Measurements from ENCODE around the gene SNRPD2. TPM values are rescaled to one million over a fixed set of nuclear protein-coding genes. Genes with fewer than 3 reads are reported as not detected.

SNRPD2 gene
- total RNA-seq, 1 donor from 2014 or later: 507 TPM

- H3K36me3 Mint-ChIP-seq (ENCODE audit: low read depth): peaks cover 3% of the 10 kb centered on the region
- peak overlapping the region; percentile 78 for H3K4me3 Mint-ChIP-seq
- CTCF ChIA-PET: interaction anchor here (1.0 to 1.3 kb wide), 3 partner anchors 28 to 206 kb away, joined by 3 to 4 read pairs (median 3); partner anchors contain the start of gene OPA3
- peaks cover 3% of the 10 kb centered on the region for H3K27me3 Mint-ChIP-seq
- no peak overlapping the region for H3K27ac Mint-ChIP-seq
- H3K4me1 Mint-ChIP-seq: peaks cover 39% of the 10 kb centered on the region
- H3K9me3 Mint-ChIP-seq: no peaks in the 10 kb centered on the region
- ATAC-seq (ENCODE audit: low read depth): peak; percentile 50
- TF ChIP-seq CTCF (IDR thresholded peaks at IDR 0.05): no peak
- intact Hi-C loops (cut with micrococcal nuclease): loop anchor here (10.0 kb wide), 2 partner anchors 241 to 891 kb away; partner anchors contain the start of genes POLR1G and PPP1R13L
- POLR2A ChIA-PET: interaction anchor here (0.6 to 1.6 kb wide), 11 partner anchors 11 to 167 kb away, joined by 3 to 10 read pairs (median 5); partner anchors contain the start of genes GIPR, OPA3 and QPCTL
- peak; percentile 64 for DNase-seq
Observed at GRCh38 chr19:45645631-45646344, 46.0 kb downstream of the SNRPD2 start.

GRCh38 chr19:45645068-45645630, 46.6 kb downstream of the SNRPD2 start:
- Mint-ChIP-seq H3K27ac (no peak overlapping the region), H3K36me3 (ENCODE audit: low read depth) (peaks cover 3% of the 10 kb centered on the region), H3K9me3 (no peaks in the 10 kb centered on the region), H3K4me3 (peak overlapping the region; percentile 78), H3K27me3 (peaks cover under 1% of the 10 kb centered on the region), H3K4me1 (peaks cover 40% of the 10 kb centered on the region)
- DNase-seq (peak; percentile 29), ATAC-seq (ENCODE audit: low read depth) (no peak)
- TF ChIP-seq CTCF (IDR thresholded peaks at IDR 0.05): no peak
- ChIA-PET POLR2A (interaction anchor here (0.7 to 1.6 kb wide), 8 partner anchors 11 to 167 kb away, joined by 3 to 10 read pairs (median 5); partner anchors contain the start of genes OPA3 and QPCTL), CTCF (interaction anchor here (1.0 to 1.3 kb wide), 2 partner anchors 60 to 206 kb away, joined by 3 to 4 read pairs; partner anchors contain the start of gene OPA3)
- intact Hi-C loops (cut with micrococcal nuclease): loop anchor here (10.0 kb wide), 2 partner anchors 240 to 890 kb away; partner anchors contain the start of genes POLR1G and PPP1R13L

- no peak for ATAC-seq (ENCODE audit: low read depth)
- H3K4me1 Mint-ChIP-seq: peaks cover 44% of the 10 kb centered on the region
- no peaks in the 10 kb centered on the region for H3K9me3 Mint-ChIP-seq
- intact Hi-C loops (cut with micrococcal nuclease): loop anchor here (1.0 to 10.0 kb wide), 9 partner anchors 25 to 889 kb away; partner anchors contain the start of genes OPA3, POLR1G and PPP1R13L
- peak overlapping the region; percentile 24 for H3K4me3 Mint-ChIP-seq
- DNase-seq: no peak
- CTCF ChIA-PET: interaction anchor here (1.4 to 4.4 kb wide), 5 partner anchors 31 to 165 kb away, joined by 4 to 32 read pairs (median 5); partner anchors contain the start of gene OPA3
- peaks cover 3% of the 10 kb centered on the region for H3K36me3 Mint-ChIP-seq (ENCODE audit: low read depth)
- POLR2A ChIA-PET: interaction anchor here (0.8 to 0.9 kb wide), 2 partner anchors 73 to 1468 kb away, joined by 3 to 6 read pairs; no protein-coding TSS in a partner anchor
- TF ChIP-seq CTCF (IDR thresholded peaks at IDR 0.05): no peak
- no peaks in the 10 kb centered on the region for H3K27me3 Mint-ChIP-seq
- no peak overlapping the region for H3K27ac Mint-ChIP-seq
Observed at GRCh38 chr19:45643927-45644771, 47.6 kb downstream of the SNRPD2 start.

GRCh38 chr19:45643024-45643926, 48.5 kb downstream of the SNRPD2 start:
- H3K4me3 Mint-ChIP-seq: peak overlapping the region; percentile 80
- DNase-seq (peak; percentile 92), ATAC-seq (ENCODE audit: low read depth) (peak; percentile 41)
- no peaks in the 10 kb centered on the region for H3K27me3 Mint-ChIP-seq
- H3K27ac Mint-ChIP-seq: peak overlapping the region; percentile 97
- no peaks in the 10 kb centered on the region for H3K9me3 Mint-ChIP-seq
- peaks cover 50% of the 10 kb centered on the region for H3K4me1 Mint-ChIP-seq
- ChIA-PET CTCF (interaction anchor here (1.2 to 4.4 kb wide), 13 partner anchors 26 to 204 kb away, joined by 3 to 32 read pairs (median 5); partner anchors contain the start of genes OPA3 and QPCTL), POLR2A (interaction anchor here (0.6 to 2.9 kb wide), 14 partner anchors 12 to 1468 kb away, joined by 3 to 30 read pairs (median 7); partner anchors contain the start of genes FOSB, OPA3, QPCTL and SIX5)
- intact Hi-C loops (cut with micrococcal nuclease): loop anchor here (1.0 to 10.0 kb wide), 9 partner anchors 26 to 888 kb away; partner anchors contain the start of genes OPA3, POLR1G and PPP1R13L
- no peak for TF ChIP-seq CTCF (IDR thresholded peaks at IDR 0.05)
- peaks cover 6% of the 10 kb centered on the region for H3K36me3 Mint-ChIP-seq (ENCODE audit: low read depth)

Measured in activated B cell treated with CpG ODN at 0.5 μM for 24 hours (primary cell).